Stimulated activated CD4-positive, alpha-beta T cell treated with anti-CD3 and anti-CD28 coated beads, TNF-alpha, amount 100 ng/mL, for 48 hours (primary cell): ENCODE data around the gene NSL1.
"Not testable (repeated sequence)": the region's sequence is repeated elsewhere in the genome, so short reads cannot be mapped to it uniquely, and the experiment has no call there.

Experiments
- DNase-seq, 3 donors: peaks; one replicate each; pipeline ENCODE4 v3.0.0-alpha.2; 2020; ENCODE audit warnings: low read depth in 3 of 3

The NSL1 gene, protein sequence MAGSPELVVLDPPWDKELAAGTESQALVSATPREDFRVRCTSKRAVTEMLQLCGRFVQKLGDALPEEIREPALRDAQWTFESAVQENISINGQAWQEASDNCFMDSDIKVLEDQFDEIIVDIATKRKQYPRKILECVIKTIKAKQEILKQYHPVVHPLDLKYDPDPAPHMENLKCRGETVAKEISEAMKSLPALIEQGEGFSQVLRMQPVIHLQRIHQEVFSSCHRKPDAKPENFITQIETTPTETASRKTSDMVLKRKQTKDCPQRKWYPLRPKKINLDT

DNA sequence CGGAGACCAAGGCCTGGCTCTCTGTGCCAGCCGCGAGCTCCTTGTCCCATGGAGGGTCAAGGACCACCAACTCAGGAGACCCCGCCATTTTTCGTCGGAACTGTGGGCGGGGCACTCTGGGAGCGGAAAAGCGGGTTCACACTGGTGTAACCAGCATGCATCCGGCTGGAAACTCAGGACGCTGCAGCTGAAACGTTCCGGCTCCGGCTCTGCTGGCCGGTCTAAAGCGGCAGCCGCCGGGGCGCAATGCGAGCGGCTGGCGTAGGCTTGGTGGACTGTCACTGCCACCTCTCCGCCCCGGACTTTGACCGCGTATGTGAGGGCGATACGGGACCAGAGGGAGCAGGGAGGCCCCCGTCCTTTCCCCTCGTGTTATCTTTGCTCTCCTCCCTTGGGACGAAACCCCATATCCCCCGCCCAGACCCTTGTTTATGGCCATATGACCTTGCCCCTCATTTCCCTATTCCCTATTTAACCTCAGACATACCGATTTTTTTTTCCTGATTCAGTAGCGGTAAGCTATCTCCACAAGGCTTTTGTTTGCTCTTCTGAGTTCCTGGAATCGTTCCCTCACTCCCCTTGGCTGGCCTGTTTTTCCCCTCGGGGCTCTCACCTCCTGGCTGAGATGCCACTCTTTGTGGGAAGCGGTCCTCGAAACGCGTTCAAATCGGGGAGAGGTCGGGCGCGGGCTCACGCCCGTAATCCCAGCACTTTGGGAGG is at the start of gene NSL1, which contains the start of gene TATDN3:
NSL1 (minus strand) TSS at position 102 of the 720 bp plus-strand sequence; CDS start at position 88, 14 bp downstream.
TATDN3 (plus strand) TSS at position 219 of the 720 bp plus-strand sequence; CDS start at position 247, 28 bp downstream.
- peak; percentile 85 to 96 (median 86) for DNase-seq

GRCh38 chr1:212838145-212838544 is 46.6 kb upstream of the NSL1 start:
- DNase-seq = no peak

DNA sequence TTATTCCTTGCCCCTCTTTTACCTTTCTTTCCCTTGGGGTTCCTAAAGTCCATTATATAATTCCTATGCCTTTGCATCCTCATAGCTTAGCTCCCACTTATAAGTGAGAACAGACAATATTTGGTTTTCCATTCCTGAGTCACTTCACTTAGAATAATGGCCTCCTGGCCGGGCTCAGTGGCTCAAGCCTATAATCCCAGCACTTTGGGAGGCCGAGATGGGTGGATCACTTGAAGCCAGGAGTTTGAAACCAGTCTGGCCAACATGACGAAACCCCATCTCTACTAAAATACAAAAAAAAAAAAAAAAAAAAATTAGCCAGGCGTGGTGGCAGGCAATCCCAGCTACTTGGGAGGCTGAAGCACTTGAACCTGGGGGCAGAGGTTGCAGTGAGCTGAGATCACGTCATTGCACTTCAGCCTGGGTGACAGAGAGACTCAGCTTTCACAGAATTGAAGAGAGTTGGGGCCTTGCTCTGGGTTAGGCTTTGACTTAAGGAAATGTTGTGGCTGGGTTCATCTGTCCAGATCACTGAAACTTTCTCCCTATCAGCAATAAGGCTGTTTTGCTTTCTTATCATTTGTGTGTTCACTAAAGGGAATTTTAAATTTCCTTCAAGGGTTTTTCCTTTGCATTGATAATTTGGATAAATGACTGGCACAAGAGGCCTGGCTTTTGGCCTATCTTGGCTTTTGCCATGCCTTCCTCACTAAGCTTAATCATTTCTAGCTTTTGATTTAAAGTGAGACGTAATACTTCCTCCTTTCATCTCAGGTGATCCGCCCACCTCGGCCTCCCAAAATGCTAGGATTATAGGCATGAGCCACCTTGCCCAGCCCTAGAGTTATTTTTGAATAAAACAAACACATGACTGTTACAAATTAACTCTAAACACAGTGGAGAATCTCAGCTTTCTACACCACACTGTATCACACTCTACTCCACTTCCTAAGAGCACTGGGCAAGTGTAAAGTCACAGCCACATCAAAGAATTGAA is 41.9 kb upstream of the NSL1 start:
- DNase-seq = not testable (repeated sequence)

- no peak for DNase-seq
Measured at GRCh38 chr1:212828395-212828794, 36.8 kb upstream of the NSL1 start.

DNA sequence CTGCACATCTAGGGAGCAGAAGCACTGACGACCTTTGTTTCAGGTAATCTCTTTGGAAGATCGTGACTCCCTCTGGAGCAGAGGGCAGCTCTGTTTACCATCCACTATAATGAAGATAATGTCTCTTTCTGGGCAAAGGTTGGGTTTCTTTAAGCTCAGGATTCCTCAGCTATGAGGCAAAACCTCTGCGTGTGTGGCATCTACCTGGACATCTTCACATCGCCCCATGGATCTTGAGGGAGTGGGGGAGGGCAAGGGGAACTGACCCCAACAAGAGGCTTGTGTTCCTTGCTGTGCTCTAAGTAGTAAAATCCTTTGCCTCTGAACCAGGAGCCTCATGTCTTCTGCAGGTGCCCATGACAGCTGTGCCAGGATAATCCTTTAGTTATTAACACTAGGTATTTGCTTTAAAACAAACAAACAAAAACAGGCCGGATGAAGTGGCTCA is 36.3 kb upstream of the NSL1 start:
- no peak for DNase-seq

GRCh38 chr1:212827171-212827776 is 35.7 kb upstream of the NSL1 start:
- no peak for DNase-seq

DNA sequence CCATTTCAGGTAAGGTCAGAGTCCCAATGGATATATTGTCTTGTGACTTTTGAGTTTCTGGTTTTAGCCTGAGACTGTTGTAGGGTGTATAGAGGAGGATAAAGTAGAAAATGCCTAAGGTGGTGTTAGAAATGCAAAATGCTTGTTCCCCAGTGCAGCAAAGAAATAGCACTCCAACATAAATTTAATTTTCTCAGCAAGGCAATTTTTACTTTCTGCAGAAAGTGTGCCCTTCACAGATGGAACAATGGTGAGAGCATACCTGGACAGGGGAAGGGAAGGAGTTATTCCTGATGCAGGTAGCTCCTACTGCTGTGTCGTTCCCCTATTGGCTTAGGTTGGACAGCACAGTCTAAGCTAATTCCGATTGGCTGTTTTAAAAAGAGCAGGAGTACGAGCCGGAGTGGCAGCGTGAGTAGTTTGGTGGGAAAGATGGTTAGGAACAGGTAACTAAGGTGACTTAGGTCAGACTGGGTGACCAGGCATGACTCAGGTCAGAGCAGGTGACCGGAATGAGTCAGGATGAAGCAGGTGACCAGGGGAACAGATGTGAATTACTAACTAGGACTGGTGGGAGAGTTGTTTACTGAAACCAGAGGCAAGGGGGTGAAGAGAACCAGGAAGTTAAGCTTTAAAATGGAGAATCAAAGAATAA is 34.3 kb upstream of the NSL1 start:
- DNase-seq = no peak

DNA sequence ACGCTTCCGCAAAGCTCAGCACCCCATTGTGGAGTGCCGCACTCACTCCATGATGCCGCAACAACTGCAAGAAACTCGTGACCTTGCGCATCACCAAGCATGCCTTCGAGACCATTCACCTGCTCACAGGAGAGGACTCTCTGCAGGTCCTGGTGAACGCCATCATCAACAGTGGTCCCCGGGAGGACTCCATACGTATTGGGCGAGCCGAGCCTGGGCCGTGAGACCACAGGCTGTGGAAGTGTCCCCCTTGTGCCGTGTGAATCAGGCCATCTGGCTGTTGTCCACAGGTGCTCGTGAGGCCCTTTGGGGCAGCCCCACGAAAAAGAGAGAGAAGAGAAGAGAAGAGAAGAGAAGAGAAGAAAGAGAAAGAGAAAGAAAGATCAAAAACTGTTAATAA is 32.6 kb upstream of the NSL1 start:
- no peak for DNase-seq

- DNase-seq = no peak
Measured at GRCh38 chr1:212822956-212823355, 31.4 kb upstream of the NSL1 start.

GRCh38 chr1:212820969-212821368 is 29.4 kb upstream of the NSL1 start:
- no peak for DNase-seq

DNA sequence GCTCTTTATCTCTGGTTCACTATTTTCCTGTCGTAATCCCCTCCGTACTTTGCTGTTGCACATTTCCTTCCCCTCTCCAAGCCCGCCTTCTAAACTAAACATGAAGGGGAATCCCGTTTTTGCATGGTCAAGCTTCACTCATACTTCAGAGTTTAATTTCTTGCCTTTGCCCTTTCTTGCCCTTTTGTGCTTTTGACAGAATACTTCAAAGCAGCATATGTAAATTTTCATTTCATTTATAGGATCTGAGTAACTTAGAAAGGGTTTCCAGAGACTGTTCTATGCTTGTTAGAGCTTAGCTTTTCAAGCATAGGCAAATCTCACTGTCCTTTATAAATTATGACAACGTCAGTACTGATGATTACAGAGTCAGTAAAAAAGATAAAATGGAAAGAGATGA is 28.1 kb upstream of the NSL1 start:
- no peak for DNase-seq

DNA sequence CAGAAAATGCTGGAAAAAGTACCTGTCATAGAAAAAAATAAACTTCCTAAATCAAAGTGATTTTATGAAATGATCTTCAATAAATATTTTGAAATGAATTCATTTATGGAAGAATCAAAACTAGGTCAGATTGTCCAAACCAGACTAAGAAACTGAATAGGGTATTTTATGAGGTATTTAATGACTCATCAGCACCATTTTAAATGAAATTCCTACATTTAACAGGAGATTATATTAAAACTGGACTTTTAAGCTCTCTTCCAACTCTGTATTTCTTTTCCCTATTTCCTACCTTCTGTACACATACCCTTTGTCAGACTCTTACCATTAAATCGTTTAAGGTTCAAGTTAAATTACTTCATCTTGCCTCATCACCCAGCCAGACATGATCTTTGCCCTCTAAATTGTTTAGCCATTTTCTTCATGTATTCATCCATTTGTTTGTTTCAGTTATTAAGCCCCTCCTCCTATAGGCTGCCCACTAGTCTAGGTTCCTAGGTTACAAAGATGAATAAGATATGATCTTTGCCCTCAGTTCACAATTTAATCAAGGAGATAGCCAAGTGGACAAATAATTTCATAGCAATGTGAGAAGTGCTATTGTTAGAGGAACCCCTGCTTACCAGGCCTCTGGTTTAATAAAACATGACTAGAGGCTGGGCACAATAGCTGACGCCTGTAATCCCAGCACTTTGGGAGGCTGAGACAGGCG is 25.1 kb upstream of the NSL1 start:
- no peak for DNase-seq

- DNase-seq = no peak
Measured at GRCh38 chr1:212814537-212815334, 23.2 kb upstream of the NSL1 start.

- DNase-seq = no peak
Measured at GRCh38 chr1:212805767-212806166, 14.2 kb upstream of the NSL1 start.

- DNase-seq = no peak
Measured at GRCh38 chr1:212797681-212798080, 6.1 kb upstream of the NSL1 start.

GRCh38 chr1:212794561-212795014 is 3.0 kb upstream of the NSL1 start:
- DNase-seq = no peak

GRCh38 chr1:212792396-212792908 is 875 bp upstream of the NSL1 start:
- no peak for DNase-seq

GRCh38 chr1:212791261-212791675 is 309 bp downstream of the NSL1 start:
- no peak for DNase-seq

- DNase-seq = no peak
Measured at GRCh38 chr1:212785871-212786270, 5.7 kb downstream of the NSL1 start.
